PC-9 (cell line): ENCODE measurements around the gene EPS15. TPM values are rescaled to one million over a fixed set of nuclear protein-coding genes. Genes with fewer than 3 reads are reported as not detected.
"Not testable (repeated sequence)": the region's sequence is repeated elsewhere in the genome, so short reads cannot be mapped to it uniquely, and the experiment has no call there.

Source experiments
- BruUV-seq: library from RNA; stranded (reverse); fragments of 400-500 nt; replicated peaks from 2 replicates; lab custom pipeline; 2021; lab: Mats Ljungman, UMichigan
- CTCF ChIA-PET: fragments of 300-600 bp; sonication (Branson Sonifier 250); formaldehyde crosslinking; loops from one replicate; lab custom pipeline; 2022; ENCODE audit warnings: antibody characterized with exemption; lab: Charles Lee
- POLR2A ChIA-PET: fragments of 300-600 bp; sonication (Branson Sonifier 250); formaldehyde crosslinking; loops from one replicate; lab custom pipeline; 2022; ENCODE audit warnings: antibody characterized with exemption; ENCODE audit not compliant: unreplicated experiment; lab: Charles Lee
- DNase-seq, 2 experiments: peaks; one replicate each; pipeline versions ENCODE4 v3.0.0 to v3.0.0-alpha.2; 2015 to 2022; ENCODE audit warnings: mixed read lengths in 1 of 2
- H2AFZ ChIP-seq: fragments of 200-600 bp; sonication (generic); 2 replicates; pipeline ENCODE4 v1.8.1; 2017; ENCODE audit warnings: antibody characterized with exemption
- H3F3A ChIP-seq: fragments of 200-600 bp; sonication (generic); 2 replicates; pipeline ENCODE4 v1.8.1; 2017; ENCODE audit warnings: antibody characterized with exemption, mild to moderate bottlenecking, low read depth; ENCODE audit not compliant: insufficient read depth
- H3K27ac ChIP-seq: fragments of 200-600 bp; sonication (generic); 2 replicates; pipeline ENCODE4 v1.6.1; 2016; ENCODE audit warnings: mixed run types
- H3K27me3 ChIP-seq: fragments of 200-600 bp; sonication (generic); 2 replicates; pipeline ENCODE4 v1.6.1; 2016; ENCODE audit warnings: low read depth, mixed run types; ENCODE audit not compliant: insufficient read depth
- H3K36me3 ChIP-seq: fragments of 200-600 bp; sonication (generic); 2 replicates; pipeline ENCODE4 v1.6.1; 2016; ENCODE audit warnings: low read depth, mixed run types
- H3K4me1 ChIP-seq: fragments of 200-600 bp; sonication (generic); replicated peaks from 2 replicates; pipeline ENCODE4 v1.6.1; 2016; ENCODE audit warnings: mixed run types; ENCODE audit not compliant: insufficient read depth
- H3K4me2 ChIP-seq: fragments of 200-600 bp; sonication (generic); 2 replicates; pipeline ENCODE4 v1.6.1; 2017; ENCODE audit warnings: mixed run types
- H3K4me3 ChIP-seq: fragments of 200-600 bp; sonication (generic); 2 replicates; pipeline ENCODE4 v1.6.1; 2016; ENCODE audit warnings: mixed run types
- H3K79me2 ChIP-seq: fragments of 200-600 bp; sonication (generic); 2 replicates; pipeline ENCODE4 v1.6.1; 2017; ENCODE audit warnings: low read depth, mixed run types
- H3K9me2 ChIP-seq: fragments of 200-600 bp; sonication (generic); 2 replicates; pipeline ENCODE4 v1.8.1; 2017; ENCODE audit warnings: mild to moderate bottlenecking; ENCODE audit not compliant: insufficient read depth
- H3K9me3 ChIP-seq: fragments of 200-600 bp; sonication (generic); 2 replicates; pipeline ENCODE4 v1.8.1; 2016; ENCODE audit warnings: low read depth; ENCODE audit not compliant: insufficient read depth
- H4K20me1 ChIP-seq: fragments of 200-600 bp; sonication (generic); 2 replicates; pipeline ENCODE4 v1.8.1; 2017; ENCODE audit not compliant: insufficient read depth
- CTCF ChIP-seq: fragments of 200-600 bp; sonication (generic); conservative IDR thresholded peaks from 2 replicates; pipeline ENCODE4 v1.6.1; 2017; ENCODE audit warnings: mixed run types, antibody characterized with exemption, mild to moderate bottlenecking, moderate library complexity
- EZH2 ChIP-seq: fragments of 200-600 bp; sonication (generic); IDR thresholded peaks from 2 replicates; pipeline ENCODE4 v1.8.0; 2017; ENCODE audit warnings: antibody characterized with exemption, low read depth
- intact Hi-C: fragments of 100-400 bp; cut with micrococcal nuclease; formaldehyde crosslinking; loops from one replicate; pipeline ENCODE4 v1.10.0; 2022; ENCODE audit not compliant: unreplicated experiment
- total RNA-seq: library from RNA; stranded (reverse); gene quantifications from 2 replicates; pipeline ENCODE4 v1.2.3, GENCODE V29; 2021

Gene EPS15
- total RNA-seq, 1 experiment from 2014 or later, result 60.1 TPM

GRCh38 chr1:51487628-51488027 is 31.4 kb downstream of the EPS15 start:
- H2AFZ ChIP-seq, result no peak overlapping the region
- H3K4me3 ChIP-seq, result no peak overlapping the region
- peaks cover 34% of the 10 kb centered on the region; the same call in 1 of the 2 replicates for H3F3A ChIP-seq
- peaks cover 16% of the 10 kb centered on the region for H3K4me1 ChIP-seq
- ChIA-PET POLR2A (no interaction called here), CTCF (no interaction called here)
- H3K27ac ChIP-seq, result 0 out of 2 replicates have a peak overlapping the region, but pooled peaks have one; percentile 0
- no peak for DNase-seq
- H3K9me3 ChIP-seq, result no peaks in the 10 kb centered on the region
- no peaks in the 10 kb centered on the region for H3K9me2 ChIP-seq
- H3K36me3 ChIP-seq, result 0 out of 2 replicates have a peak, but pooled peaks cover 7% of the 10 kb centered on the region
- intact Hi-C loops, result no loop called here
- H4K20me1 ChIP-seq, result peaks cover 9% of the 10 kb centered on the region; the same call in 1 of the 2 replicates
- no peak for TF ChIP-seq CTCF
- TF ChIP-seq EZH2, result no peak
- H3K79me2 ChIP-seq, result peaks cover 79% of the 10 kb centered on the region
- no peak overlapping the region for H3K4me2 ChIP-seq
- no TSS peak for BruUV-seq
- no peaks in the 10 kb centered on the region for H3K27me3 ChIP-seq

- ChIA-PET CTCF (no interaction called here), POLR2A (no interaction called here)
- H3K9me2 ChIP-seq, result no peaks in the 10 kb centered on the region
- 0 out of 2 replicates have a peak, but pooled peaks cover 3% of the 10 kb centered on the region for H3K9me3 ChIP-seq
- H3K36me3 ChIP-seq, result 0 out of 2 replicates have a peak, but pooled peaks cover 6% of the 10 kb centered on the region
- no peak overlapping the region for H2AFZ ChIP-seq
- H4K20me1 ChIP-seq, result peaks cover 4% of the 10 kb centered on the region; the same call in 1 of the 2 replicates
- TF ChIP-seq EZH2 (no peak), CTCF (no peak)
- DNase-seq, result peak in 1 of 2 experiments; percentile 68
- peaks cover 16% of the 10 kb centered on the region; the same call in 1 of the 2 replicates for H3F3A ChIP-seq
- BruUV-seq, result no TSS peak
- H3K4me1 ChIP-seq, result no peaks in the 10 kb centered on the region
- peaks cover 60% of the 10 kb centered on the region for H3K79me2 ChIP-seq
- no peaks in the 10 kb centered on the region for H3K27me3 ChIP-seq
- intact Hi-C loops, result no loop called here
- H3K4me2 ChIP-seq, result no peak overlapping the region
- no peak overlapping the region for H3K27ac ChIP-seq
- no peak overlapping the region for H3K4me3 ChIP-seq
Measured at GRCh38 chr1:51484591-51484990, 34.5 kb downstream of the EPS15 start.

- Histone ChIP-seq H3K36me3 (peaks cover 13% of the 10 kb centered on the region; the same call in 1 of the 2 replicates), H3K4me2 (no peak overlapping the region)
Measured at GRCh38 chr1:51482881-51483280, 36.2 kb downstream of the EPS15 start.

GRCh38 chr1:51474832-51475620 is 44.0 kb downstream of the EPS15 start:
- H3K27me3 ChIP-seq, H3K9me2 ChIP-seq, CTCF ChIA-PET, DNase-seq, H2AFZ ChIP-seq, H3K4me2 ChIP-seq, H3K4me1 ChIP-seq, POLR2A ChIA-PET, H3K4me3 ChIP-seq, intact Hi-C loops, H3K79me2 ChIP-seq, H4K20me1 ChIP-seq, BruUV-seq, H3K27ac ChIP-seq: not testable (repeated sequence)
- Histone ChIP-seq H3K9me3 (0 out of 2 replicates have a peak, but pooled peaks cover 10% of the 10 kb centered on the region), H3K36me3 (peaks cover 23% of the 10 kb centered on the region), H3F3A (peaks cover 10% of the 10 kb centered on the region; the same call in 1 of the 2 replicates)

More at GRCh38 chr1:51482881-51483280, 36.2 kb downstream of the EPS15 start:
- Histone ChIP-seq H3K27me3 (no peaks in the 10 kb centered on the region), H3K27ac (no peak overlapping the region), H3F3A (peaks cover 9% of the 10 kb centered on the region; the same call in 1 of the 2 replicates), H3K9me3 (0 out of 2 replicates have a peak, but pooled peaks cover 10% of the 10 kb centered on the region), H4K20me1 (peaks cover 4% of the 10 kb centered on the region; the same call in 1 of the 2 replicates), H2AFZ (no peak overlapping the region), H3K4me1 (no peaks in the 10 kb centered on the region), H3K9me2 (no peaks in the 10 kb centered on the region), H3K79me2 (peaks cover 46% of the 10 kb centered on the region), H3K4me3 (no peak overlapping the region)
- CTCF ChIA-PET, result no interaction called here
- BruUV-seq, result no TSS peak
- POLR2A ChIA-PET, result no interaction called here
- no peak for DNase-seq
- intact Hi-C loops, result no loop called here
- TF ChIP-seq CTCF (no peak), EZH2 (no peak)
